ENCODE results near the gene HBD.
"Not testable (repeated sequence)": the region's sequence is repeated elsewhere in the genome, so short reads cannot be mapped to it uniquely, and the experiment has no call there.

Gene HBD

GRCh38 chr11:5234381-5234834, at the start of gene HBD:
TSS of gene HBD (minus strand) at chr11:5234483. CDS start at chr11:5234433, 50 bp downstream.
- no peak for DNase-seq (ENCODE audit: low spot score)

- no peak for DNase-seq (ENCODE audit: low spot score)
Observed at GRCh38 chr11:5283882-5284281, 49.6 kb upstream of the HBD start.

GRCh38 chr11:5283086-5283485, 48.8 kb upstream of the HBD start:
- DNase-seq (ENCODE audit: low spot score) = no peak

GRCh38 chr11:5282628-5283027, 48.3 kb upstream of the HBD start:
- no peak for DNase-seq (ENCODE audit: low spot score)

- no peak for DNase-seq (ENCODE audit: low spot score)
Observed at GRCh38 chr11:5281596-5281995, 47.3 kb upstream of the HBD start.

- peak; percentile 14 for DNase-seq (ENCODE audit: low spot score)
Observed at GRCh38 chr11:5280582-5281102, 46.4 kb upstream of the HBD start.

GRCh38 chr11:5279471-5280090, 45.3 kb upstream of the HBD start:
- DNase-seq (ENCODE audit: low spot score) = no peak

GRCh38 chr11:5277807-5278382, 43.6 kb upstream of the HBD start:
- no peak for DNase-seq (ENCODE audit: low spot score)

GRCh38 chr11:5276697-5277096, 42.4 kb upstream of the HBD start:
- no peak for DNase-seq (ENCODE audit: low spot score)

GRCh38 chr11:5275369-5276110, 41.3 kb upstream of the HBD start:
- no peak for DNase-seq (ENCODE audit: low spot score)

GRCh38 chr11:5274395-5274794, 40.1 kb upstream of the HBD start:
- DNase-seq (ENCODE audit: low spot score) = no peak

- DNase-seq (ENCODE audit: low spot score) = no peak
Observed at GRCh38 chr11:5272395-5273017, 38.2 kb upstream of the HBD start.

- no peak for DNase-seq (ENCODE audit: low spot score)
Observed at GRCh38 chr11:5269715-5270147, 35.4 kb upstream of the HBD start, which contains the start of gene HBE1. TSS of gene HBE1 (minus strand) at chr11:5269945. CDS start at chr11:5269890, 55 bp downstream.

- no peak for DNase-seq (ENCODE audit: low spot score)
Observed at GRCh38 chr11:5267033-5267563, 32.8 kb upstream of the HBD start.

- no peak for DNase-seq (ENCODE audit: low spot score)
Observed at GRCh38 chr11:5266609-5267008, 32.3 kb upstream of the HBD start.

- DNase-seq (ENCODE audit: low spot score) = no peak
Observed at GRCh38 chr11:5265832-5266231, 31.5 kb upstream of the HBD start.

GRCh38 chr11:5258543-5259262, 24.4 kb upstream of the HBD start:
- no peak for DNase-seq (ENCODE audit: low spot score)

GRCh38 chr11:5257296-5257695, 23.0 kb upstream of the HBD start:
- DNase-seq (ENCODE audit: low spot score) = no peak

GRCh38 chr11:5254646-5255413, 20.5 kb upstream of the HBD start, which contains the start of gene HBG2:
TSS of gene HBG2 (minus strand) at chr11:5254781. CDS start at chr11:5254728, 53 bp downstream.
- not testable (repeated sequence) for DNase-seq (ENCODE audit: low spot score)

- not testable (repeated sequence) for DNase-seq (ENCODE audit: low spot score)
Observed at GRCh38 chr11:5254023-5254422, 19.7 kb upstream of the HBD start.

- not testable (repeated sequence) for DNase-seq (ENCODE audit: low spot score)
Observed at GRCh38 chr11:5253440-5253839, 19.2 kb upstream of the HBD start.

Data from NAMALWA (cell line).